Fibroblast of the conjunctiva (primary cell): ENCODE measurements around the gene ARHGAP22.
A peak's percentile ranks its signal among the peaks of the same experiment; 100 is the strongest.

Experiments used
- DNase-seq: peaks from one replicate; pipeline ENCODE4 v3.0.0-alpha.2; 2010; ENCODE audit warnings: low read depth

ARHGAP22 gene

GRCh38 chr10:48418189-48418788, 186.6 kb downstream of the ARHGAP22 start:
- DNase-seq = no peak

DNA sequence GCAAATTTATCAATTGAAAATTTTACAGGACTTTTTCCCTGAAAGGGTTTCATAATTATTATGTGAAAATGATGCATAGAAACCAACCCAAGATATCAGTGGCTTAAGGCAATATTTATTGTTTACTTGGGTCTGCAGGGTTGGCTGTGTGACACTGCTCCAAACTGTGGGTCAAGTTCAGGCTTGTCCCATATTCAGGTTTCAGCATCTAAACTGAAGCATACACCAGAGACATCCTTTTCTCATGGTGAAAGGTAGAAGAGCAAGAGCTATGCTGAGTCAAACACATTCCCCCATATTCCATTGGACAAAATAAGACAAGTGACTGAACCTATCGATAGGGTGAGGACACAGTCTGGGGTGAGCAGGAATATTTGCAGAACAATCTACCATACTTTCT, 187.5 kb downstream of the ARHGAP22 start:
- DNase-seq = no peak

DNA sequence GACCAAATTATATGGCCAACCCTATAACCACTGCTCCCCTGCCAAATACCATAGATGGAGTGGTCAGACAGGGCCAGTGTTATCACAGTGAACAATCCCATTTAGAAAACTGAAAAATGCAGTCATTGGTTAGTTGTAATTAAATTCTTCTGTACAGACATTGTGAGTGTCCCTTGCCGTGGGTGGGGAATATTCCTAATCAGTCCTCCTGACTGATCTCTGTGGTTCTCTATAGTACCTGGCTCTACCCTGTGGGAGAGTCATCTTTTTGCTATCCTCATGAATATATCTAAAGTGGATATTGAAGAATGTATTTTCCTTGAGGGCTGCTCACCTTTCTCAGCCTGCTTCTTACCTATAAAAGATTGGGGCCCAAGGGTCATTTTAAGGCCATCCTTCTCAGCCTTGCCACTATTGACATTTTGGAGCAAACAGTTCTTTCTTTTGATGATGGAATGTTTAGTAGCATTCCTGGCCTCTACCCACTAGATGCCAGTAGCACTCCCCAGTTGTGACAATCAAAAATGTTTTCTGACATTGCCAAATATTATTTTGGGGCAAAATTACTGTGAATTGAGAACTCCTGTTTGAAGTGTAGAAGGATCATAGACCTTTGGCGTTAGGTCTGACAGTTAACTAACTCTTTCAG, 188.2 kb downstream of the ARHGAP22 start:
- DNase-seq = no peak

- no peak for DNase-seq
Observed at GRCh38 chr10:48414778-48415177, 190.1 kb downstream of the ARHGAP22 start.

DNA sequence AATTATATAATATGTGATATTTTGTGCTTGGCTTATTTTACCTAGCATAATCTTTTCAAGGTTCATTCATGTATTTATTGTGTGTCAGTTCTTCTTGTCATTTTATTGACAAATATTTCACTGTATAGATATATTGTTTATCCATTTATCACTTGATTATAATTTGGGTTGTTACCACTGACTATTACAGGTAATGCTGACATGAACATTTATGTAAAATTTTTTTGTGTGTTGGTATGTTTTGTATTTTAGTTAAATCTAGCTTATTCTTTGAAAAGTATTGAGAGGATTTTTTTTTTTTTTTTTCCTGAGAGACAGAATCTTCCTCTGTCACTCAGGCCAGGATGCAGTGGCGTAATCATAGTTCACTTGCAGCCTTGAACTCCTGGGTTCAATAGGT, 190.7 kb downstream of the ARHGAP22 start:
- DNase-seq = no peak

DNA sequence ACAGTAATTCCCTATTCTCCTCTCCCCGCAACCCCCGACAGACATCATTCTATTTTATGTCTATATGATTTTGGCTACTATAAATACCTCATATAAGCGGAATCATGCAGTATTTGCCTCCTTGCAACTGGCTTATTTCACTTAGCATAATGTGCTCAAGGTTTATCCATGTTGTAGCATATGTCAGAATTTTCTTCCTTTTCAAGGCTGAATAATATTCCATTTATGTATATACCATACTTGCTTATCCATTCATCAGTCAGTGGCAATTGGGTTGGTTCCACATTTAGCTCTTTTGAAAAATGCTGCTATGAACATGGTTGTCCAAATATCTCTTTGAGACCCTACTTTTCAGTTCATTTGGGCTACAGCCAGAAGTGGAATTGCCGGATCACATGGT, 191.9 kb downstream of the ARHGAP22 start:
- no peak for DNase-seq

DNA sequence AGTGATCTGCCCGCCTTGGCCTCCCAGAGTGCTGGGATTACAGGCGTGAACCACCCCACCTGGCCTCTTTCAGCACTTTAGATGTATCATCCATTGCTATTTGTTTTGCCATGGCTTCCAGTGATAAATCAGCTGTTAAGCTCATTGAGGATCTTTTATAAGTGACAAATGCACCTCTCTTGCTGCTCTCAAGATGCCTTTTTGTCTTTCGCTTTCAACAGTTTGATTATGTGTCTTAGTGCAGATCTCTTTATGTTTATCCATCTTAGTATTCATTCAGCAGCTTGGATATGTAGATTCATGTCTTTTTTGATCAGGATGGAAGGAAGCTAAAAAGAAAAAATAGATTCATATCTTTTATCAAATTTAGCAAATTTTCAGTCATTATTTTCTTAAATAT, 192.8 kb downstream of the ARHGAP22 start:
- DNase-seq = no peak

DNA sequence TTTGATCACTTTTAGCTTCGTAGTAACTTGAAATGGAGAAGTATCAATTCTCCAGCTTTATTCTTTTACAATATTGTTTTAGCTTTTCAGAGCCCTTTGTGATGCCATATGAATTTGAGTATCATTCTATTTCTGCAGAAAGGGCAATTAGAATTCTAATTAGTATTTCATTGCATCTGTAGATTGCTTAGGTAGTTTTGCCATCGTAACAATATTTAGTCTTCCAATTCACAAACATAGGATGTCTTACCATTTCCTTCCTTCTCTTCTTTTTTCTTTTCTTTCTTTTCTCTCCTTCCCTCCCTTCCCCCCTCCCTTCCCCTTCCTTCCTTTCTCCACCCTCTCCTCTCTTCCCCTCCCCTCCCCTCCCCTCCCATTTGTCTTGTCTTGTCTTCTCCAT, 193.4 kb downstream of the ARHGAP22 start:
- DNase-seq = no peak

GRCh38 chr10:48410503-48410902, 194.4 kb downstream of the ARHGAP22 start:
- DNase-seq = no peak

GRCh38 chr10:48406658-48407057, 198.2 kb downstream of the ARHGAP22 start:
- DNase-seq = no peak

- no peak for DNase-seq
Observed at GRCh38 chr10:48406204-48406603, 198.7 kb downstream of the ARHGAP22 start.

DNA sequence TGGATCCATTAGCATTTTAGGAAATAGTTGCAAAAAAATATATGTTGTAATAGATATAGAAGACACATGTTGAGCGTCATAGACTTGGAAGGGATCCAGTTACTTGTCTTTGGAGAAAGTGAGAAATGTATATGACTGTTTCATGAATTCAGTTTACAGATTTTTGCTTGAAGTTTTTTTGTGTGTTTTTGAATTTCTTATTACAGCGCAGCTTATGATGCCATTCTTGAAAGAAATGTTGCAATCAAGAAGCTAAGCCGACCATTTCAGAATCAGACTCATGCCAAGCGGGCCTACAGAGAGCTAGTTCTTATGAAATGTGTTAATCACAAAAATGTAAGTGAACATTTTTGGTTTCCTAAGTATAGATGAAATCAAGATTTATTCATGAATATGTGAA, 200.2 kb downstream of the ARHGAP22 start:
- DNase-seq = peak; percentile 61

GRCh38 chr10:48400850-48401220, 204.0 kb downstream of the ARHGAP22 start:
- DNase-seq = no peak

DNA sequence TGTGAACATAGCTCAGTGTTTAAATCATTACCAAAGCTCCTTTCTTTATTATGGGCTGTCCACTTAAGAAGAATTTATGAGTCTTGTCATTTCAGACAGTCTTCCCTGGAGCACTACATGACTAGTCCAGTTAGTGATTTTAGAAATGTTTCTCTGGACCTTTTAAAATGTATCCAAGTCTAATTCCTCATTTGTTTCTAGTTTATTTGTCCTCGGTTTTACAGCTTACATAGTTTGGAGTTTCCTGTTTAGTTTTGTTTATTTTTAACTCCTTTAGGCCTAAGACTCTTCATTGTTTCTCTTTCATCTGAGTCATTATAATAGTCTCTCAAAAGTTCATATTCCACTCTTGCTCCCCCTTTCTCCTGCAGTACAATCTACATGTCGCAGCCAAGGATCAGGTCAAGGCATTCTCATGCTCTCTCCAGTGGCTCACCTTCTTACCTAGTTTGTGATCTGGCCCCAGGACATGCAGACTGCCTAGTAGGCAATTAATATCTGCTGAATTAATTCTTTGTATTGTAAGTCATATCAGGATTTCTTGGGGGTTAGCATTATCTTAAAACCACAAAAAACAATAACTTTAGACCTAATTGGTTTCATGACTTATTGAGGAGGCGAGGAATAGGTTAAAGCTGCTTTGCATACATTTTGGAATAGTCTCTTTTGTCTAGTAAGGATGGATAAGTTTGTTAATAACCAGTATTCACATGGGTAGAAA, 204.6 kb downstream of the ARHGAP22 start:
- DNase-seq = no peak

- no peak for DNase-seq
Observed at GRCh38 chr10:48399551-48399950, 205.3 kb downstream of the ARHGAP22 start.

GRCh38 chr10:48399056-48399541, 205.8 kb downstream of the ARHGAP22 start:
- DNase-seq = no peak

GRCh38 chr10:48398261-48398660, 206.6 kb downstream of the ARHGAP22 start:
- DNase-seq = no peak
